Fibroblast of the aortic adventitia (primary cell): ENCODE measurements around the gene APOA4. TPM values are rescaled to one million over a fixed set of nuclear protein-coding genes. Genes with fewer than 3 reads are reported as not detected.

Experiments
- DNase-seq: peaks from one replicate; pipeline ENCODE4 v3.0.0-alpha.2; 2010; ENCODE audit warnings: low read depth
- H3K4me3 ChIP-seq: 2 replicates; pipeline ENCODE4 v1.5.1; 2011; ENCODE audit warnings: low read depth, mild to moderate bottlenecking, control low read depth, low read length, moderate library complexity
- CTCF ChIP-seq: IDR thresholded peaks from 2 replicates; pipeline ENCODE4 v1.5.1; 2011; ENCODE audit warnings: mild to moderate bottlenecking, low read length, control low read depth, inconsistent platforms; ENCODE audit not compliant: insufficient read depth
- total RNA-seq: library from RNA; depleted of rRNA; stranded (reverse); fragments of >200 nt; gene quantifications from 2 replicates; pipeline ENCODE4 v1.2.3, GENCODE V29; 2012; ENCODE audit warnings: low replicate concordance

Gene APOA4
- total RNA-seq, 1 donor: not detected

GRCh38 chr11:116825854-116826750, 3.0 kb upstream of the APOA4 start:
- DNase-seq: no peak
- no peak overlapping the region for H3K4me3 ChIP-seq
- TF ChIP-seq CTCF: no peak

- no peak overlapping the region for H3K4me3 ChIP-seq
- TF ChIP-seq CTCF: no peak
- DNase-seq: no peak
Measured at GRCh38 chr11:116825434-116825833, 2.3 kb upstream of the APOA4 start.

GRCh38 chr11:116822575-116822974, 529 bp downstream of the APOA4 start:
- no peak for DNase-seq
- no peak overlapping the region for H3K4me3 ChIP-seq
- no peak for TF ChIP-seq CTCF

- no peak overlapping the region for H3K4me3 ChIP-seq
- no peak for DNase-seq
- TF ChIP-seq CTCF: no peak
Measured at GRCh38 chr11:116821050-116821918, 1.8 kb downstream of the APOA4 start.

- DNase-seq: no peak
- H3K4me3 ChIP-seq: no peak overlapping the region
- TF ChIP-seq CTCF: no peak
Measured at GRCh38 chr11:116819049-116819448, 4.1 kb downstream of the APOA4 start.

GRCh38 chr11:116814502-116814901, 8.6 kb downstream of the APOA4 start:
- no peak for DNase-seq
- no peak for TF ChIP-seq CTCF
- H3K4me3 ChIP-seq: no peak overlapping the region
